AG09309 (cell line): ENCODE data around the gene FAM228B.
"Not testable (repeated sequence)": the region's sequence is repeated elsewhere in the genome, so short reads cannot be mapped to it uniquely, and the experiment has no call there.

ENCODE experiments used
- DNase-seq: peaks from one replicate; pipeline ENCODE4 v3.0.0-alpha.2; 2010; ENCODE audit warnings: low read depth
- H3K4me3 ChIP-seq: 2 replicates; pipeline ENCODE4 v1.5.1; 2011; ENCODE audit warnings: mild to moderate bottlenecking, low read depth, low read length, moderate library complexity; ENCODE audit not compliant: control insufficient read depth
- TF ChIP-seq, protein P1 (sequence below): IDR thresholded peaks from 2 replicates; pipeline ENCODE4 v1.5.1; 2011; ENCODE audit warnings: mild to moderate bottlenecking, low read depth, low read length, inconsistent platforms; ENCODE audit not compliant: insufficient read depth, control insufficient read depth; ENCODE audit errors: missing control alignments

Gene FAM228B

GRCh38 chr2:24086241-24086640 is 37.0 kb upstream of the FAM228B start:
- H3K4me3 ChIP-seq = no peak overlapping the region
- DNase-seq = no peak
- TF ChIP-seq, protein P1, sequence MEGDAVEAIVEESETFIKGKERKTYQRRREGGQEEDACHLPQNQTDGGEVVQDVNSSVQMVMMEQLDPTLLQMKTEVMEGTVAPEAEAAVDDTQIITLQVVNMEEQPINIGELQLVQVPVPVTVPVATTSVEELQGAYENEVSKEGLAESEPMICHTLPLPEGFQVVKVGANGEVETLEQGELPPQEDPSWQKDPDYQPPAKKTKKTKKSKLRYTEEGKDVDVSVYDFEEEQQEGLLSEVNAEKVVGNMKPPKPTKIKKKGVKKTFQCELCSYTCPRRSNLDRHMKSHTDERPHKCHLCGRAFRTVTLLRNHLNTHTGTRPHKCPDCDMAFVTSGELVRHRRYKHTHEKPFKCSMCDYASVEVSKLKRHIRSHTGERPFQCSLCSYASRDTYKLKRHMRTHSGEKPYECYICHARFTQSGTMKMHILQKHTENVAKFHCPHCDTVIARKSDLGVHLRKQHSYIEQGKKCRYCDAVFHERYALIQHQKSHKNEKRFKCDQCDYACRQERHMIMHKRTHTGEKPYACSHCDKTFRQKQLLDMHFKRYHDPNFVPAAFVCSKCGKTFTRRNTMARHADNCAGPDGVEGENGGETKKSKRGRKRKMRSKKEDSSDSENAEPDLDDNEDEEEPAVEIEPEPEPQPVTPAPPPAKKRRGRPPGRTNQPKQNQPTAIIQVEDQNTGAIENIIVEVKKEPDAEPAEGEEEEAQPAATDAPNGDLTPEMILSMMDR = no peak

DNA sequence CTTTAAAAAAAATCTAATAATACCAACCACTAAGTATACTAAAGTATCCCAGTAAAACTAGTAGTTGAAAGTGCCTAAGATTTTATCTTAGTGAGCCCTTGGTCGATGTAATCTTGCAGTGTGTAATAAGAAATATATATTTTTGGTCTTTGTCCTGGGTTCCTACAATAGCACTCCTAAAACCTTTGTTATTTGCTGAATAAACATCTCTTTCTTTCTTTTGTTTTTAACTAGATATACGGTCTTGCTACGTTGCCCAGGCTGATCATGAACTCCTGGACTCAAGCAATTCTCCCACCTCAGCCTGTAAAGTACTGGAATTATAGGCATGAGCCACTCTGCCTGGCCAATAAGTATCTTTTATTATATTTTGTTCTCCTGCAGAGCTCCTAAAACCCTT is 36.2 kb upstream of the FAM228B start:
- TF ChIP-seq, protein P1 = no peak
- H3K4me3 ChIP-seq = no peak overlapping the region
- DNase-seq = no peak

DNA sequence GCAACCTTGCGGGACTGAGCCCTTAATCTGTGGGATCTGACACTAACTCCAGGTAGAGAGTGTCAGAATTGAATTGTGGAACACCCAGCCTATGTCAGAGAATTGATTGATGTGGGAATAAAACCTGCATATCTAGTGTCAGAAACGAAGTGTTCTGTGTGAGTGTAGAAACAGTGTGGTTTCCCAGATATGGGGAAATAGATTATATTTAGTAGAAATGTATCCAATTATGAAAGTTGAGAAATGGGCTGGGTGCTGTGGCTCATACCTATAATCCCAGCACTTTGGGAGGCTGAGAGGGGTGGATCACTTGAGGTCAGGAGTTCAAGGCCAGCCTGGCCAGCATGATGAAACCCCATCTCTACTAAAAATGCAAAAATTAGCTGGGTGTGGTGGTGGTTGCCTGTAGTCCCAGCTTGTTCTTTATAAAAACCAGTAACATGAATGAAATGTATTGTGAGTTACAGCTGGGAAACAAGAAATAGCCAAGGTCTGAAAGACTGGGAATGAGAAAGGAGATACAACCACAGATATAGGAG is 34.4 kb upstream of the FAM228B start:
- no peak overlapping the region for H3K4me3 ChIP-seq
- TF ChIP-seq, protein P1 = no peak
- DNase-seq = no peak

DNA sequence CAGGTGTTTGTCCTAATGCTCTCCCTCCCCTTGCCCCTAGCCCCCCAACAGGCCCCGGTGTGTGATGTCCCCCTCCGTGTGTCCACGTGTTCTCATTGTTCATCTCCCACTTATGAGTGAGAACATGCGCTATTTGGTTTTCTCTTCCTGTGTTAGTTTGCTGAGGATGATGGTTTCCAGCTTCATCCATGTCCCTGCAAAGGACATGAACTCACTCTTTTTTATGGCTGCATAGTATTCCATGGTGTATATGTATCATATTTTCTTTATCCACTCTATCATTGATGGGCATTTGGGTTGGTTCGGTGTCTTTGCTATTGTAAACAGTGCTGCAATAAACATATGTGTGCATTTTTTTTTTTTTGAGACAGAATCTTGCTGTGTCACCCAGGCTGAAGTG is 30.0 kb upstream of the FAM228B start:
- not testable (repeated sequence) for H3K4me3 ChIP-seq, DNase-seq

GRCh38 chr2:24095171-24095677 is 28.0 kb upstream of the FAM228B start:
- not testable (repeated sequence) for H3K4me3 ChIP-seq

DNA sequence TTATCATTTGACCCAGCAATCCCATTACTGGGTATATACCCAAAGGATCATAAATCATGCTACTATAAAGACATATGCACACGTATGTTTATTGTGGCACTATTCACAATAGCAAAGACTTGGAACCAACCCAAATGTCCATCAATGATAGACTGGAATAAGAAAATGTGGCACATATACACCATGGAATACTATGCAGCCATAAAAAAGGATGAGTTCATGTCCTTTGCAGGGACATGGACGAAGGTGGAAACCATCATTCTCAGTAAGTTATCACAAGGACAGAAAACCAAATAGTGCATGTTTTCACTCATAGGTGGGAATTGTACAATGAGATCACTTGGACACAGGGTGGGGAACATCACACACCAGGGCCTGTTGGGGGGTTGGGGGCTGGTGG is 22.5 kb upstream of the FAM228B start:
- not testable (repeated sequence) for H3K4me3 ChIP-seq, DNase-seq

More at GRCh38 chr2:24095171-24095677, 28.0 kb upstream of the FAM228B start:
- DNase-seq = not testable (repeated sequence)

- TF ChIP-seq, protein P1 = no peak
- no peak overlapping the region for H3K4me3 ChIP-seq
- DNase-seq = no peak
Measured at GRCh38 chr2:24101992-24102391, 21.3 kb upstream of the FAM228B start.

GRCh38 chr2:24102677-24103076 is 20.6 kb upstream of the FAM228B start:
- H3K4me3 ChIP-seq = no peak overlapping the region
- TF ChIP-seq, protein P1 = no peak
- DNase-seq = no peak
